NCI-H82 treated with DMSO at 0.1 percent for 48 hours (cell line): ENCODE results near the gene NCK2.
"Not testable (repeated sequence)": the region's sequence is repeated elsewhere in the genome, so short reads cannot be mapped to it uniquely, and the experiment has no call there.

ENCODE experiments used
- DNase-seq: peaks from one replicate; lab custom pipeline; 2025; ENCODE audit not compliant: unreplicated experiment; lab: John Stamatoyannopoulos, UW

The NCK2 gene

GRCh38 chr2:105886687-105887086, 142.0 kb downstream of the NCK2 start:
- DNase-seq = no peak

- DNase-seq = no peak
These were observed 142.5 kb downstream of the NCK2 start for GRCh38 chr2:105887256-105887655.

GRCh38 chr2:105888625-105889024, 143.9 kb downstream of the NCK2 start:
- no peak for DNase-seq

- DNase-seq = no peak
These were observed 144.3 kb downstream of the NCK2 start for GRCh38 chr2:105889046-105889445.

- DNase-seq = no peak
These were observed 145.4 kb downstream of the NCK2 start for GRCh38 chr2:105890111-105890510.

- no peak for DNase-seq
These were observed 146.1 kb downstream of the NCK2 start for GRCh38 chr2:105890856-105891255.

GRCh38 chr2:105893011-105893995, 148.6 kb downstream of the NCK2 start:
- DNase-seq = no peak

GRCh38 chr2:105894327-105894944, 149.7 kb downstream of the NCK2 start:
- DNase-seq = no peak

- DNase-seq = no peak
These were observed 151.5 kb downstream of the NCK2 start for GRCh38 chr2:105895990-105896764.

GRCh38 chr2:105896765-105897163, 152.1 kb downstream of the NCK2 start:
- no peak for DNase-seq

GRCh38 chr2:105897694-105898093, 153.0 kb downstream of the NCK2 start:
- not testable (repeated sequence) for DNase-seq

- no peak for DNase-seq
These were observed 158.5 kb downstream of the NCK2 start for GRCh38 chr2:105903051-105903674.

- DNase-seq = no peak
These were observed 160.2 kb downstream of the NCK2 start for GRCh38 chr2:105904938-105905337.

- no peak for DNase-seq
These were observed 161.8 kb downstream of the NCK2 start for GRCh38 chr2:105906481-105906880.

GRCh38 chr2:105907184-105907583, 162.5 kb downstream of the NCK2 start:
- no peak for DNase-seq

GRCh38 chr2:105909215-105909614, 164.5 kb downstream of the NCK2 start:
- DNase-seq = no peak

- no peak for DNase-seq
These were observed 166.0 kb downstream of the NCK2 start for GRCh38 chr2:105910497-105911238.

GRCh38 chr2:105911425-105911824, 166.7 kb downstream of the NCK2 start:
- no peak for DNase-seq

- no peak for DNase-seq
These were observed 167.4 kb downstream of the NCK2 start for GRCh38 chr2:105912081-105912480.

GRCh38 chr2:105915005-105915558, 170.4 kb downstream of the NCK2 start:
- no peak for DNase-seq
